ENCODE data around the gene BFSP1.

- no peak for TF ChIP-seq CTCF (IDR thresholded peaks at IDR 0.05; ENCODE audit: insufficient read depth, low read depth, low read length)
- TF ChIP-seq EZH2 (IDR thresholded peaks at IDR 0.05; ENCODE audit: insufficient read depth, low read length) = no peak
These were observed 32.5 kb downstream of the BFSP1 start for GRCh38 chr20:17498641-17499040.

Data from astrocyte (in vitro differentiated cells and primary cell).